Lower leg skin (tissue), 4 donors: ENCODE data around the gene ZNF490. TPM values are rescaled to one million over a fixed set of nuclear protein-coding genes. Genes with fewer than 3 reads are reported as not detected.

ENCODE experiments used
- DNase-seq, 2 donors: peaks; one replicate each; pipeline ENCODE4 v3.0.0-alpha.2; 2019; ENCODE audit warnings: low spot score in 2 of 2
- H3K4me3 ChIP-seq: fragments of 200-600 bp; sonication (generic); 2 replicates; pipeline ENCODE4 v1.5.1; 2017; ENCODE audit warnings: mild to moderate bottlenecking, low read depth; ENCODE audit not compliant: poor library complexity, severe bottlenecking
- CTCF ChIP-seq, 3 donors: fragments of 450-650 bp; IDR thresholded peaks; one replicate each; pipeline ENCODE4 v1.5.1; 2016; ENCODE audit warnings: antibody characterized with exemption in 3 of 3, mild to moderate bottlenecking in 3 of 3, moderate library complexity in 2 of 3
- POLR2A ChIP-seq, 2 donors: fragments of 450-650 bp; IDR thresholded peaks; one replicate each; pipeline ENCODE4 v1.6.1; 2016 to 2017; ENCODE audit warnings: antibody characterized with exemption in 2 of 2, mild to moderate bottlenecking in 1 of 2, moderate library complexity in 1 of 2
- WGBS, 2 donors: methylation state at CpG; one replicate each; pipeline ENCODE4 v1.1.5; 2018; 5-methylcytosine and 5-hydroxymethylcytosine counted together
- intact Hi-C: fragments of 100-400 bp; cut with DNase I; formaldehyde crosslinking; loops from one replicate; pipeline ENCODE4 v1.15.0; 2023; ENCODE audit warnings: low total_unique reads
- total RNA-seq, 4 donors: library from RNA; depleted of rRNA; stranded (reverse); fragments of >200 nt; gene quantifications; one replicate each; pipeline ENCODE4 v1.1.0, GENCODE V29; 2016

Gene ZNF490
- total RNA-seq, 4 donors from 2014 or later: 5.0 to 7.3 (median 6.7) TPM

GRCh38 chr19:12564016-12564664, 46.5 kb downstream of the ZNF490 start:
- TF ChIP-seq CTCF (IDR thresholded peaks at IDR 0.05) (peak in 1 of 3 donors; percentile 84), POLR2A (IDR thresholded peaks at IDR 0.05) (no peak)
- WGBS, 2 donors: 21 to 22% methylated on average over 19 of the region's 19 CpGs
- intact Hi-C loops: no loop called here
- H3K4me3 ChIP-seq: no peak overlapping the region
- DNase-seq: peak; percentile 89 to 98

- TF ChIP-seq POLR2A (IDR thresholded peaks at IDR 0.05): no peak
- TF ChIP-seq CTCF (IDR thresholded peaks at IDR 0.05): no peak
- WGBS, 2 donors: 46 to 53% methylated on average over 26 to 39 of the region's 39 CpGs
- intact Hi-C loops: no loop called here
- no peak overlapping the region for H3K4me3 ChIP-seq
- DNase-seq: no peak
These were observed 55.1 kb downstream of the ZNF490 start for GRCh38 chr19:12555456-12555930.

GRCh38 chr19:12551060-12551832, 59.4 kb downstream of the ZNF490 start, which contains the start of gene ZNF564:
Gene ZNF564, minus strand, starts transcription at chr19:12551482. Its CDS starts 150 bp downstream, at chr19:12551332.
- intact Hi-C loops: no loop called here
- WGBS, 2 donors: 0 to 1% methylated on average over 24 to 41 of the region's 49 CpGs
- no peak for TF ChIP-seq CTCF (IDR thresholded peaks at IDR 0.05)
- TF ChIP-seq POLR2A (IDR thresholded peaks at IDR 0.05): no peak
- H3K4me3 ChIP-seq: peak within 1 kb of the TSS; percentile 63
- DNase-seq: peak; percentile 98 to 99

GRCh38 chr19:12546903-12547302, 63.7 kb downstream of the ZNF490 start:
- 87 to 89% methylated on average over 2 of the region's 2 CpGs for WGBS, 2 donors
- H3K4me3 ChIP-seq: no peak overlapping the region
- intact Hi-C loops: no loop called here
- no peak for DNase-seq
- TF ChIP-seq POLR2A (IDR thresholded peaks at IDR 0.05): no peak

- no peak for DNase-seq
- no peak overlapping the region for H3K4me3 ChIP-seq
- intact Hi-C loops: no loop called here
- WGBS, 2 donors: 92 to 94% methylated on average over 5 of the region's 5 CpGs
- TF ChIP-seq POLR2A (IDR thresholded peaks at IDR 0.05) (no peak), CTCF (IDR thresholded peaks at IDR 0.05) (no peak)
These were observed 64.5 kb downstream of the ZNF490 start for GRCh38 chr19:12546068-12546467.

- TF ChIP-seq POLR2A (IDR thresholded peaks at IDR 0.05) (no peak), CTCF (IDR thresholded peaks at IDR 0.05) (no peak)
- no peak overlapping the region for H3K4me3 ChIP-seq
- intact Hi-C loops: no loop called here
- DNase-seq: no peak
- 92% methylated on average over 8 of the region's 8 CpGs for WGBS, 2 donors
These were observed 65.3 kb downstream of the ZNF490 start for GRCh38 chr19:12545267-12545666.
